ENCODE measurements around the gene IQCH.

The IQCH gene

DNA sequence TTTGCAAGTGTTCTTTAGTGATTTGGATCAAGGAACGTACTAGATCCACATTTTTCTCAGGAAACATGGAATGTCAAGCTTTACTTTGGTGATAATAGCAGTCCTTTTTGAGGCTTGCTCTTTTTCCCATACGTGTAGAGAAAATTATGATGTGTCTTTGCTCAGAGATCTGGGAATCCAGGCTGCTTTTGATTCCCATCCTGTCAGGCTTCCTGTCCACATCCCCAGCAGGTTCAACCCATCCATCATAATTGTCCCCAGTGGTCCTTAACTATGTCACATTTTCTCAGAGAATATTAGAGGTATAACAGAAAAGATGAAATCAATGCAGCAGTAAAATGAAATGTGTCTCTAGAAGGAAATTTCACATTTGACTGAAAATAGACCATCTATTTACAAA lies 111.4 kb downstream of the IQCH start:
- Histone ChIP-seq H3K27ac (ENCODE audit: insufficient read depth, low read length, poor library complexity, severe bottlenecking) (no peak overlapping the region), H3K4me1 (ENCODE audit: control insufficient read depth, insufficient read depth, low read length, poor library complexity, severe bottlenecking) (no peaks in the 10 kb centered on the region), H3K4me3 (ENCODE audit: insufficient read depth, low read depth, low read length, poor library complexity, severe bottlenecking) (no peak overlapping the region), H3K9me3 (ENCODE audit: control insufficient read depth, low read length) (no peaks in the 10 kb centered on the region), H3K36me3 (ENCODE audit: control insufficient read depth, insufficient read depth, low read length) (no peaks in the 10 kb centered on the region), H3K27me3 (replicated peaks; ENCODE audit: control insufficient read depth, insufficient read depth, low read length, poor library complexity, severe bottlenecking) (no peaks in the 10 kb centered on the region)
- DNase-seq, result no peak

DNA sequence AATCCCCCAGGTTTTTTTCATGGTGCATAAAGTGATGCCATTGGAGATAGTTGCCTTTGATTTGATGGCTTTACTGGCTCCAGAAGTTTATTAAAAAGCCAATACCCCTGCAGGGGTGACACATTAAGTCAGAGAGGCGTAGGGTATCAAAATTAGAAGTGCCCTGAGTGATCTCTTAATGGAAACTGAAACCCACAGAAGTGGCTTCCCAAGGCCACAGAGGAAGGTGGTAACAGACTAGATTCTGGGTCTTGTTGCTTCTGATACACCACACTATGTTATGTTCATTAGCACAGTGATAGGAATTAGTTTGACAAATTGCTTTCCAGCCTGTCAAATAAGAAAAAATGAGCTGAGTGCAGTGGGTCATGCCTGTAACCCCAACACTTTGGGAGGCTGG lies 112.3 kb downstream of the IQCH start:
- DNase-seq, result no peak
- no peak overlapping the region for H3K27ac ChIP-seq (ENCODE audit: insufficient read depth, low read length, poor library complexity, severe bottlenecking)
- H3K4me1 ChIP-seq (ENCODE audit: control insufficient read depth, insufficient read depth, low read length, poor library complexity, severe bottlenecking), result no peaks in the 10 kb centered on the region
- no peaks in the 10 kb centered on the region for H3K36me3 ChIP-seq (ENCODE audit: control insufficient read depth, insufficient read depth, low read length)
- no peaks in the 10 kb centered on the region for H3K9me3 ChIP-seq (ENCODE audit: control insufficient read depth, low read length)
- no peaks in the 10 kb centered on the region for H3K27me3 ChIP-seq (replicated peaks; ENCODE audit: control insufficient read depth, insufficient read depth, low read length, poor library complexity, severe bottlenecking)
- H3K4me3 ChIP-seq (ENCODE audit: insufficient read depth, low read depth, low read length, poor library complexity, severe bottlenecking), result no peak overlapping the region

DNA sequence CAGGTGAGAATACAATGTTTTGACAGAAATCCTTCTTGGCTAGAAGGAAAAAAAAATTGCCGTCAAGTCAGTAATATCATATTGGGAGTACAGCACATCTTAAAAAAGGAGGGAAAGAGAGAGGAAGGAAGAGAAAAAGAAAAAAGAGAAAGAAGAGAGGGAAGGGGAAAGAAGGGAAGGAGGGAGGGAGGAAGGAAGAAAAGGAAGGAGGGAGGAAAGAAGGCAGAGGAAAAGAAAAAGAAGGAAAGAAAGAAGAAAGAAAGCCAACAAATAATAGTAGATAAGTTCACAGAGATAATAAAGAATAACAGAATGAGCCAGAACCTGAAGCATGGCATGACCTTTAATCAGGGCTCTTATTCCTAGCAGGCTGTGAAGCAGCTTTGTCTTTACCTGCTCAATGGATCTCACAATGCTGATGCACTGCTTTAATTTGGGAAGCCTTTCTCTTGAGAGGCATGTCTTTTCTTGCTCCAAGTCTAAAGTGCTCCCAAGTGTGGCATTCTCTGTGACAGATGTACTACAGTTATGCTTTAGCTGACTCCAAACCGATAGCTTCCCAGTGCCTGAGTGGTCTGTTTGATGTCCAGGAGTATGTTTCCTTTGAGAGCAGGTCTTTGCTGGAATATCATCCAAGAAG lies 114.9 kb downstream of the IQCH start:
- Histone ChIP-seq H3K36me3 (ENCODE audit: control insufficient read depth, insufficient read depth, low read length) (no peaks in the 10 kb centered on the region), H3K27me3 (replicated peaks; ENCODE audit: control insufficient read depth, insufficient read depth, low read length, poor library complexity, severe bottlenecking) (no peaks in the 10 kb centered on the region), H3K27ac (ENCODE audit: insufficient read depth, low read length, poor library complexity, severe bottlenecking) (no peak overlapping the region), H3K9me3 (ENCODE audit: control insufficient read depth, low read length) (no peaks in the 10 kb centered on the region), H3K4me1 (ENCODE audit: control insufficient read depth, insufficient read depth, low read length, poor library complexity, severe bottlenecking) (no peaks in the 10 kb centered on the region), H3K4me3 (ENCODE audit: insufficient read depth, low read depth, low read length, poor library complexity, severe bottlenecking) (no peak overlapping the region)
- DNase-seq, result no peak

DNA sequence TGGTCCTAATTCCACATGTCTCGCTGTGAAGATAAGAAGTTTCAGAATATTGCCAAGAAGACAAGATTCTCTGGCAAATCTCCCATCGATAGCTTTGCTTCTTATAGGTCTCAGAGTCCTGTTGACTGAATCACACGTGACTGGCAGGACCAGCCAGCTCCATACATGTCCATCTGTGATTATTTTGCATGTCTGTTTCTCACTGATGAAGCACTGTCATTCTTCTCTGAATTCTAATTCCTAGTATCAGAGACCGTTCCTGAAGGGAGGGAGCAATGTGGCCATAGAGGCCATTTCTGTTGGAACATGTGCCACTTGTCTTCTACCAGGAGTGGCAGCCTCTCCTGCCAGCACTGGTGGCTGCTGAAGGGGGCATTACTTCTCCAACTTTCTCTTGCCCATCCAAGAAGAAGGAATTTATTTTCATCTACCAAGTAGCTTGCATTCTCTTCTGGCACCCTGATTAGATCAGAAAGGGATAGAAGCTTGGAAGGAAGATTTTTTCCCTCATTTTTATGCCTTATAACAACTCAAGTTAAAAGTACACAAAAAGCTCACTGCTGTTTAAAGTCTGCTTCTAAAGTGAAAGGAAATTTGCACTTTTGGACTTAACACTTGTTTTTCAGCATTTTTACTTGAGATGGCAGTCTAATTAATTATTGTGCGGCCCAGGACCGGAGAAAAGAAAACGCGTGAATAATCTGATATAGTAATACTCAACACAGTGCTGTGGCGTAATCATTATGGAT lies 115.8 kb downstream of the IQCH start:
- H3K4me3 ChIP-seq (ENCODE audit: insufficient read depth, low read depth, low read length, poor library complexity, severe bottlenecking), result no peak overlapping the region
- no peak overlapping the region for H3K27ac ChIP-seq (ENCODE audit: insufficient read depth, low read length, poor library complexity, severe bottlenecking)
- no peaks in the 10 kb centered on the region for H3K4me1 ChIP-seq (ENCODE audit: control insufficient read depth, insufficient read depth, low read length, poor library complexity, severe bottlenecking)
- H3K9me3 ChIP-seq (ENCODE audit: control insufficient read depth, low read length), result no peaks in the 10 kb centered on the region
- DNase-seq, result no peak
- H3K27me3 ChIP-seq (replicated peaks; ENCODE audit: control insufficient read depth, insufficient read depth, low read length, poor library complexity, severe bottlenecking), result no peaks in the 10 kb centered on the region
- H3K36me3 ChIP-seq (ENCODE audit: control insufficient read depth, insufficient read depth, low read length), result no peaks in the 10 kb centered on the region

DNA sequence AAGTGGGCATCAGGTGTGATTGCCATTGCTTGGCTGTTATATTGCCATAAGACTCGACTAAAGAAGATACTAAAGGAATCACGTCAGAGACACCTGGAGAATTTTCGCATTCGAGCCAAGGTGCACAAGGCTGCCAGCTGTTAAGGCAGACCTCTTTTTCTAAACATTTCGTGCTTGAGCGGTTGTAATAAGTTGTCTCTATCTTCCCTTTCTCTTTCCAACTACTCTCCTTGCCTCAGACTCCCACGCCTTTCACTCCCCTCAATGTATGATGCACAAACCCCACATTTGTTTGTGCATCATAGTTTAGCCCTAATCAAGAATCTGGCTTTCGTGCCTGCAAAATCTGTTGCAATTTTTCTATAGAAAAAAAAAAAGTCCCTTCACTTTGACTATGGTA lies 118.0 kb downstream of the IQCH start:
- Histone ChIP-seq H3K36me3 (ENCODE audit: control insufficient read depth, insufficient read depth, low read length) (no peaks in the 10 kb centered on the region), H3K4me1 (ENCODE audit: control insufficient read depth, insufficient read depth, low read length, poor library complexity, severe bottlenecking) (no peaks in the 10 kb centered on the region), H3K9me3 (ENCODE audit: control insufficient read depth, low read length) (no peaks in the 10 kb centered on the region), H3K4me3 (ENCODE audit: insufficient read depth, low read depth, low read length, poor library complexity, severe bottlenecking) (no peak overlapping the region), H3K27ac (ENCODE audit: insufficient read depth, low read length, poor library complexity, severe bottlenecking) (no peak overlapping the region), H3K27me3 (replicated peaks; ENCODE audit: control insufficient read depth, insufficient read depth, low read length, poor library complexity, severe bottlenecking) (no peaks in the 10 kb centered on the region)
- no peak for DNase-seq

DNA sequence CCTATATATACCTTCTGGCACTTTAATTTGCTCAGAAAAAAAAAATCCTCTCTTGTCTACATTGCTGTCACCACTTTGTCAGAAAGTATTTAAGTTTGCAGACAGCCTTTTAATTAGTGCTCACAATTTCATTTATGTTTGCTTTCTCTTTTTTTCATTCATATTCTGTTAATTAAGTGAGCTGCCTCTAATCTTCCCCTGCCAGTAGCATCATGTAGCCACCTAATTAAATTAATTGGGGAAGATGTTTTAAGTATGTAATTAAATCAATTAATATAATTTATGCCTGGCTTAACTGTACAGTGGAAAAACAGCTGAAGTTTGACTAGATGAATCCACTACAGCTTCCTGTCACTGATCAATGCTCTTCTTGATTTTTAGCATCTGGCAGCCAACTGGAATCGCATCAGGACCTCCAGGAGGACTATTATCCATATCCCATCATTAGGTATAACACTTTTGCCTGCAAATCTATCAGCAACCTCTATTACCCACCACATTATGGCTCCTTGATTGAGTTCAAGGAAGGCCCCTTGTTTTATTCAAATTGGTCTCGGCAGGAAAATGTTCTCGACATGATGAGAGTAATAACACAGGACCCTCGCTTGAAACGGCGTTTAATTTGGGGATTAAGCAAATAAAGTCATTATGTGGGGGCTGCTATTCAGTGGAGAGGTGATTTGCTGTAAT lies 118.5 kb downstream of the IQCH start:
- no peak overlapping the region for H3K4me3 ChIP-seq (ENCODE audit: insufficient read depth, low read depth, low read length, poor library complexity, severe bottlenecking)

DNA sequence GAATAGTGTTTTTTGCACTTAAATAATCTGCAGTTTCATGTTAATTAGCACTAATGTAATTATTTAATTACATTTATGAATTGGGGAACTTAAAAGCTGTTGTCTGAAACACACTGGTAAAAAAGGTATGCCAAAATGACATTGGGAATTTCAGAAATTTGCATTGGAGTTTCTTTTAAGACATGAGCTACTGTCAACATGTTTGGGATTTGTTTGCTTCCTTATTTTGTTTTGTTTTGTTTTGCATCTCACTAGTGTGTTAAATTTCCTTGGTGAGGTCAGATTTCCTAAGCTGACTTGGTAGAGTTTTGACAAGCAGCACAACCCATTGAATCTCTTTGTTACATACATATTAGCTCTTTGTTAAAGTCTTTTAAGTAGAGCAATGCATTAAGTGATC lies 119.4 kb downstream of the IQCH start:
- no peak overlapping the region for H3K4me3 ChIP-seq (ENCODE audit: insufficient read depth, low read depth, low read length, poor library complexity, severe bottlenecking)
- no peaks in the 10 kb centered on the region for H3K4me1 ChIP-seq (ENCODE audit: control insufficient read depth, insufficient read depth, low read length, poor library complexity, severe bottlenecking)
- no peak overlapping the region for H3K27ac ChIP-seq (ENCODE audit: insufficient read depth, low read length, poor library complexity, severe bottlenecking)
- no peak for DNase-seq
- H3K9me3 ChIP-seq (ENCODE audit: control insufficient read depth, low read length), result no peaks in the 10 kb centered on the region
- H3K27me3 ChIP-seq (replicated peaks; ENCODE audit: control insufficient read depth, insufficient read depth, low read length, poor library complexity, severe bottlenecking), result no peaks in the 10 kb centered on the region
- no peaks in the 10 kb centered on the region for H3K36me3 ChIP-seq (ENCODE audit: control insufficient read depth, insufficient read depth, low read length)

More for the DNA sequence above, 118.5 kb downstream of the IQCH start:
- Histone ChIP-seq H3K36me3 (ENCODE audit: control insufficient read depth, insufficient read depth, low read length) (no peaks in the 10 kb centered on the region), H3K4me1 (ENCODE audit: control insufficient read depth, insufficient read depth, low read length, poor library complexity, severe bottlenecking) (no peaks in the 10 kb centered on the region), H3K27me3 (replicated peaks; ENCODE audit: control insufficient read depth, insufficient read depth, low read length, poor library complexity, severe bottlenecking) (no peaks in the 10 kb centered on the region), H3K27ac (ENCODE audit: insufficient read depth, low read length, poor library complexity, severe bottlenecking) (no peak overlapping the region), H3K9me3 (ENCODE audit: control insufficient read depth, low read length) (no peaks in the 10 kb centered on the region)
- no peak for DNase-seq

DNA sequence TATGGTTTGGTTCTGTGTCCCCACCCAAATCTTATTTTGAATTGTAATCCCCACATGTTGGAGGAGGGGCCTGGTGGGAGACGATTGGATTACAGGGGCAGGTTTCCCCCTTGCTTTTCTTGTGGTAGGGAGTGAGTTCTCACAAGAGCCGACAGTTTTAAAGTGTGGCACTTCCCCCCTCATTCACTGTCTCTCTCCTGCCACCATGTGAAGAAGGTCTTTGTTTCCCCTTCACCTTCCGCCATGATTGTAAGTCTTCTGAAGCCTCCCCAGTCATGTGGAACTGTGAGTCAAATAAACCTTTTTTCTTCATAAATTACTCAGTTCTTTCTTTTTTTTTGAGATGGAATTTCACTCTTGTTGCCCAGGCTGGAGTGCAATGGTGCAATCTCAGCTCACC lies 124.9 kb downstream of the IQCH start:
- Histone ChIP-seq H3K4me1 (ENCODE audit: control insufficient read depth, insufficient read depth, low read length, poor library complexity, severe bottlenecking) (no peaks in the 10 kb centered on the region), H3K27ac (ENCODE audit: insufficient read depth, low read length, poor library complexity, severe bottlenecking) (no peak overlapping the region), H3K4me3 (ENCODE audit: insufficient read depth, low read depth, low read length, poor library complexity, severe bottlenecking) (no peak overlapping the region), H3K36me3 (ENCODE audit: control insufficient read depth, insufficient read depth, low read length) (no peaks in the 10 kb centered on the region), H3K27me3 (replicated peaks; ENCODE audit: control insufficient read depth, insufficient read depth, low read length, poor library complexity, severe bottlenecking) (no peaks in the 10 kb centered on the region), H3K9me3 (ENCODE audit: control insufficient read depth, low read length) (no peaks in the 10 kb centered on the region)
- no peak for DNase-seq

DNA sequence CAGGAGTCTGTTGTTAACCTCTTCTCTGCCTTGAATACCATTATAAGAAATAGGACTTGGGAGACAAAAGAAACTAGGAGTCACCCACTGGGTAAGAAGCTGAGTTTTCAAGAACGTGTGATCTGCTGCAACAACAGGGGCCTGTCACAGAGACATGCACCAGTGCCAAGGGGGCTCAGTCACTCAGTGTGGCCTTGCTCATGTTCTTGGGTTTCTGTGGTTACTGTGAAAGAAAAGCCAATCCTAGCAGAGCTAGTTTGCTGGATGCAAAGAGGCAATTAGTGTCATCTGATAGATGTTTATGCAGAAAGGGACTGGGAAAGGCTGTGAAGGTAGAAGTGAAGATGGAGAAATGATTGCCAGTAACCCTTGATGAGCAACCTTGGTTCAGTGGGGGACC lies 126.3 kb downstream of the IQCH start:
- H3K4me1 ChIP-seq (ENCODE audit: control insufficient read depth, insufficient read depth, low read length, poor library complexity, severe bottlenecking), result no peaks in the 10 kb centered on the region
- no peaks in the 10 kb centered on the region for H3K36me3 ChIP-seq (ENCODE audit: control insufficient read depth, insufficient read depth, low read length)
- no peaks in the 10 kb centered on the region for H3K9me3 ChIP-seq (ENCODE audit: control insufficient read depth, low read length)
- no peaks in the 10 kb centered on the region for H3K27me3 ChIP-seq (replicated peaks; ENCODE audit: control insufficient read depth, insufficient read depth, low read length, poor library complexity, severe bottlenecking)
- no peak overlapping the region for H3K27ac ChIP-seq (ENCODE audit: insufficient read depth, low read length, poor library complexity, severe bottlenecking)
- H3K4me3 ChIP-seq (ENCODE audit: insufficient read depth, low read depth, low read length, poor library complexity, severe bottlenecking), result no peak overlapping the region
- no peak for DNase-seq

DNA sequence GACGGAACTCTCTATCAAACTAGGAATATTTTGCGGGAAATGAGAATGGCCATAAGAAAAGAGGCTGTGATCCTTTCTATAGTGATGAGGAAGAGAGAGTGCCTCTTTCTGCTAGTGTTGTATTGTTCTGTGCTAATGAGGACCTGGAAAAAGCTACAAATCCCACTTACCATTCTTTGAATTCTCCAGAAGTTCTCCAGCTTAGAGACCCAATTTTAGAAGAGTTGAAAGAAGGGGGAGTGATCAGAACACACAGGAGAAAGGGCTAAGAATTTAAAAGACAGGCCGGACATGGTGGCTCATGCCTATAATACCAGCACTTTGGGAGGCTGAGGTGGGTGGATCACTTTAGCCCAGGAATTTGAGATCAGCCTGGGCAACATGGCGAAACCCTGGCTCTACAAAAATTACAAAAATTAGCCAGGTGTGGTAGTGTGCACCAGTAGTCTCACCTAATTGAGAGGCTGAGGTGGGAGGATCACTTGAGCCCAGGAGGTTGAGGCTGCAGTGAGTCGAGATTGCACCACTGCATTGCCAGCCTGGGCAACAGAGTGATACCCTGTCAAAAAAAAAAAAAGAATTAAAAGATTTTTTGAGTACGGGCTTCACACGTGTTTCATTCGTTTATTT lies 126.9 kb downstream of the IQCH start:
- Histone ChIP-seq H3K27me3 (replicated peaks; ENCODE audit: control insufficient read depth, insufficient read depth, low read length, poor library complexity, severe bottlenecking) (no peaks in the 10 kb centered on the region), H3K36me3 (ENCODE audit: control insufficient read depth, insufficient read depth, low read length) (no peaks in the 10 kb centered on the region), H3K27ac (ENCODE audit: insufficient read depth, low read length, poor library complexity, severe bottlenecking) (no peak overlapping the region), H3K4me3 (ENCODE audit: insufficient read depth, low read depth, low read length, poor library complexity, severe bottlenecking) (no peak overlapping the region), H3K9me3 (ENCODE audit: control insufficient read depth, low read length) (no peaks in the 10 kb centered on the region), H3K4me1 (ENCODE audit: control insufficient read depth, insufficient read depth, low read length, poor library complexity, severe bottlenecking) (no peaks in the 10 kb centered on the region)
- no peak for DNase-seq

Measured in effector memory CD4-positive, alpha-beta T cell (primary cell).